Activated T-cell treated with anti-CD3 and anti-CD28 coated beads, Interleukin-2, amount 50 U/mL, for 72 hours (primary cell): ENCODE measurements around the gene SAP130. TPM values are rescaled to one million over a fixed set of nuclear protein-coding genes. Genes with fewer than 3 reads are reported as not detected.

Source experiments
- ATAC-seq, 2 donors: fragments of 150-1000 bp; cut with Tn5 transposase; replicated peaks in 1 of 2; 2 replicates each; pipeline ENCODE4 v1.10.0; 2021; ENCODE audit warnings: moderate library complexity in 2 of 2, mild to moderate bottlenecking in 1 of 2
- DNase-seq, 2 donors: peaks; one replicate each; pipeline ENCODE4 v3.0.0; 2021 to 2022; ENCODE audit warnings: mixed read lengths in 1 of 2
- H3K27ac Mint-ChIP-seq: one replicate; pipeline ENCODE4 v1.8.0; 2022; ENCODE audit warnings: mild to moderate bottlenecking, moderate library complexity, mixed read lengths
- H3K27me3 Mint-ChIP-seq: one replicate; pipeline ENCODE4 v1.8.0; 2022; ENCODE audit warnings: low read depth, mixed read lengths
- H3K36me3 Mint-ChIP-seq, 2 donors: one replicate each; pipeline ENCODE4 v1.8.0; 2022; ENCODE audit warnings: mixed read lengths in 2 of 2, mild to moderate bottlenecking in 1 of 2; ENCODE audit not compliant: insufficient read depth in 2 of 2
- H3K4me1 Mint-ChIP-seq: one replicate; pipeline ENCODE4 v1.8.0; 2022; ENCODE audit warnings: low read depth, mixed read lengths
- H3K4me3 Mint-ChIP-seq, 2 donors: one replicate each; pipeline ENCODE4 v1.8.0; 2022; ENCODE audit warnings: mild to moderate bottlenecking in 2 of 2, mixed read lengths in 2 of 2, moderate library complexity in 2 of 2
- H3K9me3 Mint-ChIP-seq, 2 donors: one replicate each; pipeline ENCODE4 v1.8.0; 2022; ENCODE audit warnings: mixed read lengths in 2 of 2
- total RNA-seq, 2 donors: library from RNA; stranded (reverse); gene quantifications; one replicate each; pipeline ENCODE4 v1.2.3, GENCODE V29; 2022

Gene SAP130
- total RNA-seq: 10 to 100 TPM; 32.7 to 33.3 TPM

GRCh38 chr2:128027801-128028667, at the start of gene SAP130:
Gene SAP130, minus strand, starts transcription at chr2:128028059. Its CDS starts 1,767 bp downstream, at chr2:128026292.
- peak within 1 kb of the TSS; percentile 54 for H3K27ac Mint-ChIP-seq

DNA sequence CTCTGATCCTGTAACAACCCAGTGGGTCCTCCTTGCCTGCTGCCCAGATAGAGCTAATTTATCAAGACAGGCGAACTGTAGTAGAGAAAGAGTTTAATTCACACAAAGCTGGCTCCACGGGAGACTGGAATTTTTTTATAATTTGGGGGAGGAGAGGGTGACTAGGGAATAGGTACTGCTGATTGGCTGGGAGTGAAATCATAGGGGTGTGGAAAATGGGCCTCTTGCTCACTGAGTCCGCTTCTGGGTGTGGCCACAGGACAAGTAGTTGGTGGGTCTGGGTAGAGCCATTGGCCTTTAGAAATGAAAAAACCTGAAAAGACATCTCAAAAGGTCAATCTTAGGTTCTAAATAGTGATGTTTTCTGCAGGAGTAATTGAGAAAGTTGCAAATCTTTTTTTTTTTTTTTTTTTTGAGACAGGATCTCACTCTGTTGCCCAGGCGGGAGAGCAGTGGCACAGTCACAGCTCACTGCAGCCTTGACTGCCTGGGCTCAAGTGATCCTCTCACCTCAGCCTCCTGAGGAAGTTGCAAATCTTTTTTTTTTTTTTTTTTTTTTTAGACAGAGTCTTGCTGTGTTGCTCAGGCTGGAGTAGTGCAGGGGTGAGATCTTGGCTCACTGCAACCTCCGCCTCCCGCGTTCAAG, 48.7 kb upstream of the SAP130 start:
- H3K4me3 Mint-ChIP-seq: no peak overlapping the region
- H3K4me1 Mint-ChIP-seq: no peaks in the 10 kb centered on the region
- DNase-seq: no peak
- H3K9me3 Mint-ChIP-seq: no peaks in the 10 kb centered on the region
- H3K36me3 Mint-ChIP-seq: no peaks in the 10 kb centered on the region
- no peak for ATAC-seq
- no peak overlapping the region for H3K27ac Mint-ChIP-seq
- H3K27me3 Mint-ChIP-seq: no peaks in the 10 kb centered on the region

More at GRCh38 chr2:128027801-128028667, at the start of gene SAP130:
- Mint-ChIP-seq H3K9me3 (peaks cover 0 to 3% of the 10 kb centered on the region in 2 donors), H3K4me3 (peak within 1 kb of the TSS; percentile 89 to 99), H3K4me1 (peaks cover 24% of the 10 kb centered on the region), H3K27me3 (no peaks in the 10 kb centered on the region), H3K36me3 (peaks cover 0 to 3% of the 10 kb centered on the region in 2 donors)
- ATAC-seq (peak; percentile 77 to 79), DNase-seq (peak; percentile 99)

GRCh38 chr2:128073278-128073677, 45.4 kb upstream of the SAP130 start:
- no peak overlapping the region for H3K4me3 Mint-ChIP-seq
- no peaks in the 10 kb centered on the region for H3K4me1 Mint-ChIP-seq
- no peak for DNase-seq
- no peaks in the 10 kb centered on the region for H3K27me3 Mint-ChIP-seq
- no peak overlapping the region for H3K27ac Mint-ChIP-seq
- no peaks in the 10 kb centered on the region for H3K36me3 Mint-ChIP-seq
- no peaks in the 10 kb centered on the region for H3K9me3 Mint-ChIP-seq
- ATAC-seq: no peak

- no peaks in the 10 kb centered on the region for H3K9me3 Mint-ChIP-seq
- no peaks in the 10 kb centered on the region for H3K27me3 Mint-ChIP-seq
- no peak overlapping the region for H3K4me3 Mint-ChIP-seq
- ATAC-seq: no peak
- DNase-seq: no peak
- no peaks in the 10 kb centered on the region for H3K36me3 Mint-ChIP-seq
- H3K4me1 Mint-ChIP-seq: no peaks in the 10 kb centered on the region
- H3K27ac Mint-ChIP-seq: no peak overlapping the region
These were observed 41.9 kb upstream of the SAP130 start for GRCh38 chr2:128069769-128070168.

- no peak overlapping the region for H3K4me3 Mint-ChIP-seq
- no peak for ATAC-seq
- DNase-seq: no peak
- H3K36me3 Mint-ChIP-seq: no peaks in the 10 kb centered on the region
- H3K9me3 Mint-ChIP-seq: no peaks in the 10 kb centered on the region
- no peaks in the 10 kb centered on the region for H3K4me1 Mint-ChIP-seq
- no peaks in the 10 kb centered on the region for H3K27me3 Mint-ChIP-seq
- no peak overlapping the region for H3K27ac Mint-ChIP-seq
These were observed 36.5 kb upstream of the SAP130 start for GRCh38 chr2:128064353-128064752.

DNA sequence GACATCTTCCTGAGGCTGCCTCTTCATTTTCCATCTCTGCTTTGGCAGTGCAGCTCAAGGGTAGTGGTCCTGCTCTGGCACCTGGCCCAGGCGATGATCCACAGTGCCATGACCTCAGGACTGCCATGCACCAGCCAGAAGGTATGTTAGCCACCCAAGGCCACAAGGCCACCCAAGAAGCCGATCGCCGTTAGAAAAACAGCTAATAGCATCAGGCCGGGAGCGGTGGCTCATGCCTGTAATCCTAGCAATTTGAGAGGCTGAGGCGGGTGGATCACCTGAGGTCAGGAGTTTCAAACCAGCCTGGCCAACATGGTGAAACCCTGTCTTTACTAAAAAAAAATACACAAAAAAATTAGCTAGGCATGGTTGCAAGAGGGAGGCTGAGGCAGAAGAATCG, 34.7 kb upstream of the SAP130 start:
- H3K9me3 Mint-ChIP-seq: no peaks in the 10 kb centered on the region
- no peak for DNase-seq
- no peak overlapping the region for H3K27ac Mint-ChIP-seq
- ATAC-seq: no peak
- H3K4me1 Mint-ChIP-seq: no peaks in the 10 kb centered on the region
- H3K36me3 Mint-ChIP-seq: no peaks in the 10 kb centered on the region
- no peaks in the 10 kb centered on the region for H3K27me3 Mint-ChIP-seq
- no peak overlapping the region for H3K4me3 Mint-ChIP-seq

DNA sequence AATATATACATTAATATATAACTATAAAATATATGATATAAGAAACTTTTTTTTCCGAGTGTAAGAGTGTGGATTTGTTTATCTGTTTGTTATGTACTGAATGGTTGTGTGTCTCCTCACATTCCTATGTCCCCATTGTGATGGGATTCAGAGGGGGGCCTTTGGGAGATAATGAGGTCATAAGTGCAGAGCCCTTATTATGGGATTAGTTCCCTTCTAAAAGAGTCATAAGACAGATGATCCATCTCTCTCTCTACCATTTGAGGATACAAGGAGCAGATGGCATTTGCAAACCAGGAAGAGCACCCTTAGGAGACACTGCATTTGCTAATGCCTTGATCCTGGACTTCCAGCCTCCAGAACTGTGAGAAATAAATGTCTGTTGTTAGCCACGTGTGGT, 30.3 kb upstream of the SAP130 start:
- Mint-ChIP-seq H3K27me3 (no peaks in the 10 kb centered on the region), H3K36me3 (no peaks in the 10 kb centered on the region), H3K27ac (no peak overlapping the region), H3K9me3 (peaks cover 0 to 3% of the 10 kb centered on the region in 2 donors), H3K4me3 (no peak overlapping the region), H3K4me1 (no peaks in the 10 kb centered on the region)
- DNase-seq: no peak
- no peak for ATAC-seq

DNA sequence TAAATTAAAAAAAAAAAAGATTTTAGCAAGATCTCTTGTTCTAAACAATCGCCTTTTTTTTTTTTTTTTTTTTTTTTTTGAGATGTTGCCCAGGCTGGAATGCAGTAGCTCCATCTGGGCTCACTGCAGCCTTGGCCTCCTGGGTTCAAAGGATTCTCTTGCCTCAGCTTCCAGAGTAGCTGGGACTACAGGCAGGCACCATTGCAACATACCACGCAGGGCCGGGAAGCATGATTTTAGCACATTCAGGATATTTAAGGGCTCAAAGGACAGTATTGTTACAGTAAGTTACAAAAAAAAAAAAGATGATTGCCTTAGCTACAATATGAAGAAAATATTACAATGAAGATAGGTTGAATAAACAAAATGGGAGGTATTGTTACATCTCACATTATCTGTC, 29.5 kb upstream of the SAP130 start:
- Mint-ChIP-seq H3K4me1 (no peaks in the 10 kb centered on the region), H3K36me3 (no peaks in the 10 kb centered on the region), H3K27ac (no peak overlapping the region), H3K9me3 (peaks cover 0 to 3% of the 10 kb centered on the region in 2 donors), H3K4me3 (no peak overlapping the region), H3K27me3 (peaks cover 4% of the 10 kb centered on the region)
- no peak for DNase-seq
- no peak for ATAC-seq

- no peak overlapping the region for H3K4me3 Mint-ChIP-seq
- peaks cover 28% of the 10 kb centered on the region for H3K27me3 Mint-ChIP-seq
- H3K36me3 Mint-ChIP-seq: peaks cover 9% of the 10 kb centered on the region in 2 donors
- H3K4me1 Mint-ChIP-seq: no peaks in the 10 kb centered on the region
- no peak for ATAC-seq
- DNase-seq: no peak
- peaks cover 8 to 9% of the 10 kb centered on the region in 2 donors for H3K9me3 Mint-ChIP-seq
- H3K27ac Mint-ChIP-seq: no peak overlapping the region
These were observed 26.4 kb upstream of the SAP130 start for GRCh38 chr2:128054104-128054885.

GRCh38 chr2:128053331-128053730, 25.5 kb upstream of the SAP130 start:
- Mint-ChIP-seq H3K36me3 (peaks cover 10 to 12% of the 10 kb centered on the region in 2 donors), H3K4me3 (no peak overlapping the region), H3K4me1 (no peaks in the 10 kb centered on the region), H3K27ac (no peak overlapping the region), H3K9me3 (peaks cover 10 to 11% of the 10 kb centered on the region in 2 donors), H3K27me3 (peaks cover 31% of the 10 kb centered on the region)
- ATAC-seq: no peak
- DNase-seq: no peak

GRCh38 chr2:128043041-128043440, 15.2 kb upstream of the SAP130 start:
- Mint-ChIP-seq H3K4me3 (no peak overlapping the region), H3K27me3 (peaks cover 16% of the 10 kb centered on the region), H3K4me1 (no peaks in the 10 kb centered on the region), H3K9me3 (peaks cover 10 to 19% of the 10 kb centered on the region in 2 donors), H3K36me3 (peaks cover 7 to 16% of the 10 kb centered on the region in 2 donors), H3K27ac (no peak overlapping the region)
- no peak for DNase-seq
- ATAC-seq: no peak

- Mint-ChIP-seq H3K27me3 (peaks cover 16% of the 10 kb centered on the region), H3K4me3 (no peak overlapping the region), H3K27ac (no peak overlapping the region), H3K9me3 (peaks cover 20 to 25% of the 10 kb centered on the region in 2 donors), H3K36me3 (peaks cover 10 to 30% of the 10 kb centered on the region in 2 donors), H3K4me1 (no peaks in the 10 kb centered on the region)
- ATAC-seq (no peak), DNase-seq (no peak)
These were observed 13.7 kb upstream of the SAP130 start for GRCh38 chr2:128041561-128041960.
